Brain microvascular endothelial cell (primary cell): ENCODE measurements around the gene CYP2A13.
"Not testable (repeated sequence)": the region's sequence is repeated elsewhere in the genome, so short reads cannot be mapped to it uniquely, and the experiment has no call there.

Experiments used
- DNase-seq: peaks from one replicate; pipeline ENCODE4 v3.0.0-alpha.2; 2020
- H3K27ac ChIP-seq: fragments of 250-450 bp; sonication (Bioruptor Pico); 2 replicates; pipeline ENCODE4 v1.5.1; 2020; ENCODE audit warnings: mild to moderate bottlenecking, moderate library complexity
- H3K27me3 ChIP-seq: fragments of 250-450 bp; sonication (Bioruptor Pico); replicated peaks from 2 replicates; pipeline ENCODE4 v1.5.1; 2020; ENCODE audit warnings: mild to moderate bottlenecking
- H3K36me3 ChIP-seq: fragments of 250-450 bp; sonication (Bioruptor Pico); replicated peaks from 2 replicates; pipeline ENCODE4 v1.5.1; 2020; ENCODE audit warnings: mild to moderate bottlenecking
- H3K4me3 ChIP-seq: 2 replicates; pipeline ENCODE4 v1.5.1; 2011; ENCODE audit warnings: low read depth, mild to moderate bottlenecking, control low read depth, low read length, moderate library complexity
- CTCF ChIP-seq: IDR thresholded peaks from 2 replicates; pipeline ENCODE4 v1.5.1; 2011; ENCODE audit warnings: low read depth, mild to moderate bottlenecking, moderate library complexity, low read length, control low read depth, inconsistent platforms; ENCODE audit errors: missing control alignments
- in situ Hi-C: cut with HindIII; loops from 2 replicates; pipeline ENCODE4 v1.10.0; 2017; ENCODE audit warnings: low sequenced_read_pairs, low pct_ligation_motif_present

The CYP2A13 gene

GRCh38 chr19:41134616-41135015, 46.4 kb downstream of the CYP2A13 start:
- Histone ChIP-seq H3K4me3 (no peak overlapping the region), H3K27me3 (peaks cover 4% of the 10 kb centered on the region), H3K27ac (no peak overlapping the region), H3K36me3 (no peaks in the 10 kb centered on the region)
- DNase-seq, result no peak
- TF ChIP-seq CTCF, result no peak
- in situ Hi-C loops, result no loop called here

GRCh38 chr19:41135390-41136384, 47.4 kb downstream of the CYP2A13 start:
- peak overlapping the region; percentile 48 for H3K4me3 ChIP-seq
- in situ Hi-C loops, H3K36me3 ChIP-seq, H3K27ac ChIP-seq, H3K27me3 ChIP-seq: not testable (repeated sequence)
- DNase-seq, result peak; percentile 25

- in situ Hi-C loops, result no loop called here
- H3K4me3 ChIP-seq, result no peak overlapping the region
- no peaks in the 10 kb centered on the region for H3K27me3 ChIP-seq
- no peak for TF ChIP-seq CTCF
- no peaks in the 10 kb centered on the region for H3K36me3 ChIP-seq
- no peak for DNase-seq
- H3K27ac ChIP-seq, result no peak overlapping the region
Observed at GRCh38 chr19:41136636-41137455, 48.6 kb downstream of the CYP2A13 start.

- H3K4me3 ChIP-seq, result no peak overlapping the region
- TF ChIP-seq CTCF, result peak; percentile 87
- H3K36me3 ChIP-seq, result no peaks in the 10 kb centered on the region
- DNase-seq, result peak; percentile 73
- in situ Hi-C loops, result no loop called here
- H3K27ac ChIP-seq, result no peak overlapping the region
- no peaks in the 10 kb centered on the region for H3K27me3 ChIP-seq
Observed at GRCh38 chr19:41144403-41144802, 56.2 kb downstream of the CYP2A13 start.
